Tibial nerve (tissue), 4 donors: ENCODE data around the gene SLC8A2. TPM values are rescaled to one million over a fixed set of nuclear protein-coding genes. Genes with fewer than 3 reads are reported as not detected.
A peak's percentile ranks its signal among the peaks of the same experiment; 100 is the strongest.

ENCODE experiments used
- DNase-seq, 2 donors: peaks; one replicate each; pipeline ENCODE4 v3.0.0-alpha.2; 2019; ENCODE audit warnings: low spot score in 2 of 2
- H3K27ac ChIP-seq, 4 donors: fragments of 200-600 bp; sonication (generic) in 3 of 4; one replicate each; pipeline ENCODE4 v1.5.1; 2017 to 2019; ENCODE audit warnings: mild to moderate bottlenecking in 1 of 4
- H3K27me3 ChIP-seq, 2 donors: fragments of 200-600 bp; sonication (generic) in 1 of 2; one replicate each; pipeline versions ENCODE4 v1.5.1 to v1.6.0; 2017 to 2019
- H3K36me3 ChIP-seq, 3 donors: fragments of 200-600 bp; sonication (generic); one replicate each; pipeline ENCODE4 v1.5.1; 2018 to 2019
- H3K4me1 ChIP-seq, 4 donors: fragments of 200-600 bp; sonication (generic) in 3 of 4; one replicate each; pipeline ENCODE4 v1.5.1; 2017 to 2019
- H3K4me3 ChIP-seq, 4 donors: fragments of 200-600 bp; sonication (generic) in 3 of 4; one replicate each; pipeline ENCODE4 v1.5.1; 2017 to 2019; ENCODE audit warnings: mild to moderate bottlenecking in 1 of 4, moderate library complexity in 1 of 4
- H3K9me3 ChIP-seq, 4 donors: fragments of 200-600 bp; sonication (generic) in 3 of 4; one replicate each; pipeline ENCODE4 v1.5.1; 2017 to 2019
- CTCF ChIP-seq, 5 experiments: fragments of 200-600 bp in 3 of 5; fragments of 450-650 bp in 2 of 5; sonication (generic) in 3 of 5; IDR thresholded peaks; one replicate each; pipeline ENCODE4 v1.5.1; 2016 to 2019; ENCODE audit warnings: antibody characterized with exemption in 5 of 5, mild to moderate bottlenecking in 3 of 5, moderate library complexity in 2 of 5
- EP300 ChIP-seq, 2 donors: sonication (generic); formaldehyde crosslinking; IDR thresholded peaks; one replicate each; pipeline ENCODE4 v1.6.1; 2017; ENCODE audit warnings: antibody characterized with exemption in 2 of 2, mild to moderate bottlenecking in 1 of 2
- POLR2A ChIP-seq, 2 donors: fragments of 450-650 bp; IDR thresholded peaks; one replicate each; pipeline ENCODE4 v1.6.1; 2017; ENCODE audit warnings: antibody characterized with exemption in 2 of 2, mild to moderate bottlenecking in 2 of 2, moderate library complexity in 2 of 2
- WGBS, 2 donors: methylation state at CpG; one replicate each; pipeline ENCODE4 v1.1.5; 2018; 5-methylcytosine and 5-hydroxymethylcytosine counted together
- total RNA-seq, 4 donors: library from RNA; depleted of rRNA; stranded (reverse); fragments of >200 nt; gene quantifications; one replicate each; pipeline ENCODE4 v1.1.0, GENCODE V29; 2016

Gene SLC8A2
- total RNA-seq, 4 donors from 2014 or later: not detected

GRCh38 chr19:47494211-47494547, 22.5 kb upstream of the SLC8A2 start:
- no peak for DNase-seq
- Histone ChIP-seq H3K4me1 (peaks cover 0 to 57% (median 0%) of the 10 kb centered on the region in 4 donors), H3K36me3 (peaks cover 3 to 97% (median 5%) of the 10 kb centered on the region in 3 donors), H3K9me3 (no peaks in the 10 kb centered on the region), H3K27ac (no peak overlapping the region), H3K27me3 (no peaks in the 10 kb centered on the region), H3K4me3 (no peak overlapping the region)
- no peak for TF ChIP-seq CTCF (IDR thresholded peaks at IDR 0.05)
- TF ChIP-seq POLR2A (IDR thresholded peaks at IDR 0.05): no peak
- no peak for TF ChIP-seq EP300 (IDR thresholded peaks at IDR 0.05)
- WGBS, 2 donors: 84% methylated on average over 5 of the region's 5 CpGs

GRCh38 chr19:47493378-47494210, 21.9 kb upstream of the SLC8A2 start:
- Histone ChIP-seq H3K4me1 (peaks cover 0 to 57% (median 0%) of the 10 kb centered on the region in 4 donors), H3K4me3 (no peak overlapping the region), H3K27me3 (no peaks in the 10 kb centered on the region), H3K27ac (peak overlapping the region in 1 of 4 donors; percentile 11), H3K9me3 (no peaks in the 10 kb centered on the region), H3K36me3 (peaks cover 3 to 97% (median 5%) of the 10 kb centered on the region in 3 donors)
- 78 to 79% methylated on average over 17 to 18 of the region's 18 CpGs for WGBS, 2 donors
- TF ChIP-seq EP300 (IDR thresholded peaks at IDR 0.05) (no peak), POLR2A (IDR thresholded peaks at IDR 0.05) (no peak), CTCF (IDR thresholded peaks at IDR 0.05) (no peak)
- DNase-seq: no peak

- DNase-seq: no peak
- 58 to 72% methylated on average over 23 of the region's 23 CpGs for WGBS, 2 donors
Observed at GRCh38 chr19:47492571-47493377, 21.1 kb upstream of the SLC8A2 start.

GRCh38 chr19:47492137-47492533, 20.4 kb upstream of the SLC8A2 start:
- WGBS, 2 donors: 84 to 89% methylated on average over 14 of the region's 14 CpGs

More at GRCh38 chr19:47492571-47493377, 21.1 kb upstream of the SLC8A2 start:
- peaks cover 0 to 57% (median 0%) of the 10 kb centered on the region in 4 donors for H3K4me1 ChIP-seq
- no peaks in the 10 kb centered on the region for H3K9me3 ChIP-seq
- H3K27ac ChIP-seq: peak overlapping the region in 1 of 4 donors; percentile 11
- H3K27me3 ChIP-seq: no peaks in the 10 kb centered on the region
- TF ChIP-seq CTCF (IDR thresholded peaks at IDR 0.05) (no peak), EP300 (IDR thresholded peaks at IDR 0.05) (no peak)
- peaks cover 3 to 97% (median 5%) of the 10 kb centered on the region in 3 donors for H3K36me3 ChIP-seq
- H3K4me3 ChIP-seq: no peak overlapping the region

GRCh38 chr19:47491358-47492136, 19.9 kb upstream of the SLC8A2 start:
- WGBS, 2 donors: 79 to 80% methylated on average over 22 of the region's 22 CpGs
- Histone ChIP-seq H3K4me1 (peaks cover 0 to 45% (median 0%) of the 10 kb centered on the region in 4 donors), H3K27me3 (no peaks in the 10 kb centered on the region), H3K9me3 (no peaks in the 10 kb centered on the region), H3K27ac (peak overlapping the region in 2 of 4 donors; percentile 9 to 16), H3K4me3 (no peak overlapping the region), H3K36me3 (peaks cover 3 to 96% (median 5%) of the 10 kb centered on the region in 3 donors)
- TF ChIP-seq CTCF (IDR thresholded peaks at IDR 0.05) (no peak), POLR2A (IDR thresholded peaks at IDR 0.05) (no peak), EP300 (IDR thresholded peaks at IDR 0.05) (no peak)
- DNase-seq: no peak

More at GRCh38 chr19:47492137-47492533, 20.4 kb upstream of the SLC8A2 start:
- Histone ChIP-seq H3K36me3 (peaks cover 3 to 97% (median 5%) of the 10 kb centered on the region in 3 donors), H3K27ac (no peak overlapping the region), H3K9me3 (no peaks in the 10 kb centered on the region), H3K4me3 (no peak overlapping the region), H3K27me3 (no peaks in the 10 kb centered on the region), H3K4me1 (peaks cover 0 to 51% (median 0%) of the 10 kb centered on the region in 4 donors)
- no peak for TF ChIP-seq POLR2A (IDR thresholded peaks at IDR 0.05)
- no peak for DNase-seq
